HG03108 (cell line): Measurements from ENCODE around the gene GNG7.
"Not testable (repeated sequence)": the region's sequence is repeated elsewhere in the genome, so short reads cannot be mapped to it uniquely, and the experiment has no call there.

Experiments used
- ATAC-seq: cut with Tn5 transposase; IDR thresholded peaks from one replicate; pipeline ENCODE4 v1.9.1; 2021; ENCODE audit warnings: moderate library complexity; ENCODE audit not compliant: unreplicated experiment

The GNG7 gene

GRCh38 chr19:2519482-2519881, 183.0 kb downstream of the GNG7 start:
- no peak for ATAC-seq

GRCh38 chr19:2518856-2519255, 183.6 kb downstream of the GNG7 start:
- not testable (repeated sequence) for ATAC-seq

GRCh38 chr19:2517881-2518601, 184.5 kb downstream of the GNG7 start:
- no peak for ATAC-seq

- no peak for ATAC-seq
Observed at GRCh38 chr19:2516727-2517126, 185.8 kb downstream of the GNG7 start.

- ATAC-seq: no peak
Observed at GRCh38 chr19:2514981-2515518, 187.4 kb downstream of the GNG7 start.

- ATAC-seq: no peak
Observed at GRCh38 chr19:2512523-2513431, 189.7 kb downstream of the GNG7 start.

- no peak for ATAC-seq
Observed at GRCh38 chr19:2511991-2512390, 190.5 kb downstream of the GNG7 start.

- no peak for ATAC-seq
Observed at GRCh38 chr19:2511570-2511969, 190.9 kb downstream of the GNG7 start.

- no peak for ATAC-seq
Observed at GRCh38 chr19:2509096-2509495, 193.4 kb downstream of the GNG7 start.

- no peak for ATAC-seq
Observed at GRCh38 chr19:2507109-2507508, 195.4 kb downstream of the GNG7 start.

GRCh38 chr19:2506656-2507055, 195.8 kb downstream of the GNG7 start:
- not testable (repeated sequence) for ATAC-seq

- ATAC-seq: no peak
Observed at GRCh38 chr19:2503521-2504109, 198.9 kb downstream of the GNG7 start.

GRCh38 chr19:2500841-2501261, 201.6 kb downstream of the GNG7 start:
- no peak for ATAC-seq

- ATAC-seq: no peak
Observed at GRCh38 chr19:2500156-2500555, 202.3 kb downstream of the GNG7 start.

GRCh38 chr19:2497186-2497585, 205.3 kb downstream of the GNG7 start:
- no peak for ATAC-seq

- no peak for ATAC-seq
Observed at GRCh38 chr19:2495651-2496316, 206.7 kb downstream of the GNG7 start.

- ATAC-seq: no peak
Observed at GRCh38 chr19:2495130-2495641, 207.3 kb downstream of the GNG7 start.

- ATAC-seq: no peak
Observed at GRCh38 chr19:2494447-2495129, 207.9 kb downstream of the GNG7 start.

- no peak for ATAC-seq
Observed at GRCh38 chr19:2494084-2494446, 208.4 kb downstream of the GNG7 start.

- ATAC-seq: not testable (repeated sequence)
Observed at GRCh38 chr19:2493448-2493847, 209.0 kb downstream of the GNG7 start.
